HepG2 (cell line): Measurements from ENCODE around the gene CLCNKA. TPM values are rescaled to one million over a fixed set of nuclear protein-coding genes. Genes with fewer than 3 reads are reported as not detected.

Experiments
- ARID4A ChIP-seq: sonication (generic); formaldehyde crosslinking; IDR thresholded peaks from 2 replicates; pipeline ENCODE4 v1.5.0; 2020; ENCODE audit warnings: mild to moderate bottlenecking, missing genetic modification reagents, borderline replicate concordance
- ARID5B ChIP-seq: IDR thresholded peaks from 2 replicates; pipeline ENCODE4 v1.4.0; 2020; ENCODE audit warnings: mild to moderate bottlenecking, missing genetic modification reagents
- CSRNP2 ChIP-seq: sonication (generic); formaldehyde crosslinking; conservative IDR thresholded peaks from 2 replicates; pipeline ENCODE4 v1.8.0; 2022; ENCODE audit warnings: low read depth, missing genetic modification reagents
- GTF2F1 ChIP-seq: fragments of 150-350 bp; IDR thresholded peaks from 2 replicates; pipeline ENCODE4 v1.6.1; 2014; ENCODE audit warnings: low read length
- NR2F2 ChIP-seq: IDR thresholded peaks from 2 replicates; pipeline ENCODE4 v1.6.1; 2012; ENCODE audit warnings: low read depth, inconsistent platforms, borderline replicate concordance
- SETDB1 ChIP-seq: sonication (generic); formaldehyde crosslinking; IDR thresholded peaks from 2 replicates; pipeline ENCODE4 v1.5.1; 2020; ENCODE audit warnings: missing genetic modification reagents, mild to moderate bottlenecking, borderline replicate concordance
- SP1 ChIP-seq, 2 experiments: fragments of 450-650 bp in 1 of 2; sonication (generic) in 1 of 2; formaldehyde crosslinking in 1 of 2; IDR thresholded peaks; 2 replicates each; pipeline versions ENCODE4 v1.4.0 to v1.6.1; 2016 to 2020; ENCODE audit warnings: missing genetic modification reagents in 1 of 2
- ZNF652 ChIP-seq: IDR thresholded peaks from 2 replicates; pipeline ENCODE4 v1.6.1; 2016; ENCODE audit warnings: low read depth, borderline replicate concordance
- polyA plus RNA-seq, 8 experiments: library from polyadenylated mRNA; depleted of rRNA in 3 of 8; stranded (reverse) in 7 of 8; unstranded in 1 of 8; fragments of >200 nt; fragmentation: Illumina TruSeq in 4 of 8; extraction: Trizol in 4 of 8; gene quantifications; 2 replicates each; pipeline versions ENCODE4 v1.2.1 to v1.2.3, GENCODE V29; 2011 to 2016; ENCODE audit warnings: low read depth in 4 of 8, missing spikeins in 1 of 8, mixed read lengths in 1 of 8; ENCODE audit not compliant: insufficient read depth in 1 of 8
- total RNA-seq, 5 experiments: library from RNA; depleted of rRNA; stranded (reverse); fragments of >200 nt; fragmentation: Illumina TruSeq; extraction: Trizol; gene quantifications; 2 replicates each; pipeline ENCODE4 v1.2.3, GENCODE V29; 2016; ENCODE audit warnings: low read depth in 1 of 5
- TF ChIP-seq, protein P1 (sequence below): sonication (generic); formaldehyde crosslinking; IDR thresholded peaks from 2 replicates; pipeline ENCODE4 v1.4.0; 2020; ENCODE audit warnings: missing genetic modification reagents
- TF ChIP-seq, protein P2 (sequence below): sonication (generic); formaldehyde crosslinking; IDR thresholded peaks from 2 replicates; pipeline ENCODE4 v1.4.0; 2020; ENCODE audit warnings: low read depth, missing genetic modification reagents

The CLCNKA gene
- total and polyA plus RNA-seq, 2 of the 13 experiments (the other 11 are each of a cell fraction or from before 2014, with no cell fraction given): 0.03 TPM; not detected in 1

DNA sequence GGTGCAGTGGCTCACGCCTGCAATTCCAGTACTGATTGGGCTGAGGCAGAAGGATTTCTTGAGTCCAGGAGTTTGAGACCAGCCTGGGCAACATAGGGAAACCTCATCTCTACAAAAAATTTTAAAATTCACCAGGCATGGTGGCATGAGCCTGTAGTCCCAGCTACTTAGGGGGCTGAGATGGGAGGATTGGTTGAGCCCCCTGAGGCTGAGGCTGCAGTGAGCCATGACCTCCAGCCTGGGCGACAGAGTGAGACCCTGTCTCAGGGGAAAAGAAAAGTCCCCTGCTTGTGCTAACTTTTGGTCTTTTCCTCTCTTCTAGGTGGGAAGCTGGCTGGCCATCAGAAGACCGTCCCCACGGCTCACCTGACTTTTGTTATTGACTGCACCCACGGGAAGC is 16.2 kb upstream of the CLCNKA start (continued):
- no peak for TF ChIP-seq ARID4A (CRISPR knock-in tag)
- TF ChIP-seq, protein P1, sequence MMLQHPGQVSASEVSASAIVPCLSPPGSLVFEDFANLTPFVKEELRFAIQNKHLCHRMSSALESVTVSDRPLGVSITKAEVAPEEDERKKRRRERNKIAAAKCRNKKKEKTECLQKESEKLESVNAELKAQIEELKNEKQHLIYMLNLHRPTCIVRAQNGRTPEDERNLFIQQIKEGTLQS (CRISPR knock-in tag): no peak
- TF ChIP-seq CSRNP2 (CRISPR knock-in tag): no peak
- no peak for TF ChIP-seq NR2F2
- no peak for TF ChIP-seq ARID5B (CRISPR knock-in tag)
- TF ChIP-seq, protein P2, sequence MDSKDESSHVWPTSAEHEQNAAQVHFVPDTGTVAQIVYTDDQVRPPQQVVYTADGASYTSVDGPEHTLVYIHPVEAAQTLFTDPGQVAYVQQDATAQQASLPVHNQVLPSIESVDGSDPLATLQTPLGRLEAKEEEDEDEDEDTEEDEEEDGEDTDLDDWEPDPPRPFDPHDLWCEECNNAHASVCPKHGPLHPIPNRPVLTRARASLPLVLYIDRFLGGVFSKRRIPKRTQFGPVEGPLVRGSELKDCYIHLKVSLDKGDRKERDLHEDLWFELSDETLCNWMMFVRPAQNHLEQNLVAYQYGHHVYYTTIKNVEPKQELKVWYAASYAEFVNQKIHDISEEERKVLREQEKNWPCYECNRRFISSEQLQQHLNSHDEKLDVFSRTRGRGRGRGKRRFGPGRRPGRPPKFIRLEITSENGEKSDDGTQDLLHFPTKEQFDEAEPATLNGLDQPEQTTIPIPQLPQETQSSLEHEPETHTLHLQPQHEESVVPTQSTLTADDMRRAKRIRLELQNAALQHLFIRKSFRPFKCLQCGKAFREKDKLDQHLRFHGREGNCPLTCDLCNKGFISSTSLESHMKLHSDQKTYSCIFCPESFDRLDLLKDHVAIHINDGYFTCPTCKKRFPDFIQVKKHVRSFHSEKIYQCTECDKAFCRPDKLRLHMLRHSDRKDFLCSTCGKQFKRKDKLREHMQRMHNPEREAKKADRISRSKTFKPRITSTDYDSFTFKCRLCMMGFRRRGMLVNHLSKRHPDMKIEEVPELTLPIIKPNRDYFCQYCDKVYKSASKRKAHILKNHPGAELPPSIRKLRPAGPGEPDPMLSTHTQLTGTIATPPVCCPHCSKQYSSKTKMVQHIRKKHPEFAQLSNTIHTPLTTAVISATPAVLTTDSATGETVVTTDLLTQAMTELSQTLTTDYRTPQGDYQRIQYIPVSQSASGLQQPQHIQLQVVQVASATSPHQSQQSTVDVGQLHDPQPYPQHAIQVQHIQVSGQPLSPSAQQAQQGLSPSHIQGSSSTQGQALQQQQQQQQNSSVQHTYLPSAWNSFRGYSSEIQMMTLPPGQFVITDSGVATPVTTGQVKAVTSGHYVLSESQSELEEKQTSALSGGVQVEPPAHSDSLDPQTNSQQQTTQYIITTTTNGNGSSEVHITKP (CRISPR knock-in tag): no peak
- no peak for TF ChIP-seq SP1 (IDR thresholded peaks at IDR 0.05)
- no peak for TF ChIP-seq SP1 (CRISPR knock-in tag; IDR thresholded peaks at IDR 0.05)
- no peak for TF ChIP-seq GTF2F1
- TF ChIP-seq ZNF652 (CRISPR knock-in tag): no peak
- no peak for TF ChIP-seq SETDB1
